HG03103 (cell line): ENCODE measurements around the gene LTB.

Experiments used
- ATAC-seq: cut with Tn5 transposase; IDR thresholded peaks from one replicate; pipeline ENCODE4 v1.9.1; 2021; ENCODE audit warnings: low read depth; ENCODE audit not compliant: unreplicated experiment

The LTB gene, protein sequence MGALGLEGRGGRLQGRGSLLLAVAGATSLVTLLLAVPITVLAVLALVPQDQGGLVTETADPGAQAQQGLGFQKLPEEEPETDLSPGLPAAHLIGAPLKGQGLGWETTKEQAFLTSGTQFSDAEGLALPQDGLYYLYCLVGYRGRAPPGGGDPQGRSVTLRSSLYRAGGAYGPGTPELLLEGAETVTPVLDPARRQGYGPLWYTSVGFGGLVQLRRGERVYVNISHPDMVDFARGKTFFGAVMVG

DNA sequence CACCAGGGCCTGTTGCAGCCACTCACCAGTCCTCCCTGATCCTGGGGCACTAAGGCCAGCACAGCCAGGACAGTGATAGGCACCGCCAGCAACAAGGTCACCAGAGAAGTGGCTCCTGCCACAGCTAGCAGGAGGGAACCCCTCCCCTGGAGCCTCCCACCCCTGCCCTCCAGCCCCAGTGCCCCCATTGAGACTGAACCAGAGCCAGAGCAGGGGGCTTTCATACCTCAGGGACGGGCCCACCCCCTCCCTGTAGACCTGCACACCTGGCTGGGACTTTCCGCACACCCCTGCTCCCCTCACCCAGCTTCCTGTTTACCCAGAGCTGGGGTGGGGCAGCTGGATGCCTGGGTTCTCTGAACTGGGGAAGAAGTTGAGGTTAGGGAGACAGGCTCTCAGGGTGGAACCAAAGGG lies at the start of gene LTB:
TSS of gene LTB (minus strand) at position 195 of the 414 bp plus-strand sequence. CDS start at position 188, 7 bp downstream.
- ATAC-seq: no peak

DNA sequence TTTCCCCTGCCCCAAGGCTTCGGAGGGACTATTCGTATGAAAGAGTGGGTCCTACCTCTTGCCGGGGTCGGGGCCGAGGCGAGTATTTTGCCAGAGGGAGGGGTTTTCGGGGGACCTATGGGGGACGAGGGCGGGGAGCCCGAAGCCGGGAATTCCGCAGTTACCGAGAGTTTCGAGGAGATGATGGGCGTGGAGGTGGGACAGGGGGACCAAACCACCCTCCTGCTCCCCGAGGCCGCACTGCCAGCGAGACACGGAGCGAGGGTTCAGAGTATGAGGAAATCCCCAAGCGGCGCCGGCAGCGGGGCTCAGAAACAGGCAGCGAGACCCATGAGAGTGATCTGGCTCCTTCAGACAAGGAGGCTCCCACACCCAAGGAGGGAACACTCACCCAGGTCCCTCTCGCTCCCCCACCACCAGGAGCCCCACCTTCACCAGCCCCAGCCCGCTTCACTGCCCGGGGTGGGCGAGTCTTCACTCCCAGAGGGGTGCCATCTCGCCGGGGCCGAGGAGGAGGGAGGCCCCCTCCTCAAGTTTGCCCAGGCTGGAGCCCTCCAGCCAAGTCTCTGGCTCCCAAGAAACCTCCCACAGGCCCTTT lies 49.6 kb upstream of the LTB start:
- no peak for ATAC-seq

DNA sequence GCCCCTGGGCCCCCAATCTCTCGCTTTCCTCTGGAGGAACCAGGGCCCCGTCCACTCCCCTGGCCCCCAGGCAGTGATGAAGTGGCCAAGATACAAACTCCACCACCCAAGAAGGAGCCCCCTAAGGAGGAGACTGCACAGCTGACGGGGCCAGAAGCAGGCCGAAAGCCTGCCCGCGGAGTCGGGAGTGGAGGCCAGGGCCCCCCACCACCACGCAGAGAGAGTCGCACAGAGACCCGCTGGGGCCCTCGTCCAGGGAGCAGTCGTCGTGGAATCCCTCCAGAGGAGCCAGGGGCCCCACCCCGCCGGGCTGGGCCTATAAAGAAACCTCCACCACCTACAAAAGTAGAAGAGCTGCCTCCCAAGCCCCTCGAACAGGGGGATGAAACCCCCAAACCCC lies 49.0 kb upstream of the LTB start:
- no peak for ATAC-seq

DNA sequence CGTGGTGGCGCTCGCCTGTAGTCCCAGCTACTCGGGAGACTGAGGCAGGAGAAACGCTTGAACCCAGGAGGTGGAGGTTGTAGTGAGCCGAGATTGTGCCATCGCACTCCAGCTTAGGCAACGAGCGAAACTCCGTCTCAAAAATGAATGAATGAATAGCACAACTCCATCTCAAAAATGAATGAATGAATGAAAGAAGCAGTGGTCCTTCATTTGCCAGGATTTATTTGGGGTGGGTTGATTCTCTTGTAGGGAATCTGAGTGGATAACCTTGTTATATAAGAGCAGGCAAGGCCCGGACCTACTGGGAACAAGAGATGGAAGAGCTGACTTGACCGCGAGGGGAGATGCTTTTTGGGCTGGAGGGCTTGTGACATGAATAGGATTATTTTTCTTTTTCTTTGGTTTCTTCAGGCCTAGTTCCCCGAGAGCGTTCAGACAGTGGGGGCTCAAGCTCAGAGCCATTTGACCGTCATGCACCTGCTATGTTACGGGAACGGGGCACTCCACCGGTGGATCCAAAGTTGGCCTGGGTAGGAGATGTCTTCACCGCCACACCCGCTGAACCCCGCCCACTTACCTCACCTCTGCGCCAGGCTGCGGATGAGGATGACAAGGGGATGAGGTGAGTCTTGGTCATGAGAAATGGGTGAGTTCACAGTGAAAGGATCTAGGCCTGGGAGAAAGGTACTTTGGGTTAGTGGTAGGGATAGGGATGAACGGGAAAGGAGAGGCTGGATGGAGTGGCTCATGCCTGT lies 48.1 kb upstream of the LTB start:
- ATAC-seq: no peak

DNA sequence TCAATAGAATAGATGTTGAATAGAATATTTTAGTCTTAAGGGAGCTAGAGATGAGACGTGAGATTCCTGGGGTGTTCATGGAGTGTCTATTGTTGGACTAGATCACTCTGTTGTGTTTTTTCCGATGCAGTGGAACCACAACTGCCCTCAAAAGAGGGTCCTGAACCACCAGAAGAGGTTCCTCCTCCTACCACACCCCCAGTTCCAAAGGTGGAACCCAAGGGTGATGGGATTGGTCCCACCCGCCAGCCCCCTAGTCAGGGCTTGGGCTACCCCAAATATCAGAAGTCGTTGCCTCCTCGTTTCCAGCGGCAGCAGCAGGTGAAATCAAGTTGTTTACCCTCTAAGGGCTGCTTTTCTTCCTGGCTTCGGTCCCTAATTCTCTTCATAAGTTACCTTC lies 46.8 kb upstream of the LTB start:
- ATAC-seq: no peak

DNA sequence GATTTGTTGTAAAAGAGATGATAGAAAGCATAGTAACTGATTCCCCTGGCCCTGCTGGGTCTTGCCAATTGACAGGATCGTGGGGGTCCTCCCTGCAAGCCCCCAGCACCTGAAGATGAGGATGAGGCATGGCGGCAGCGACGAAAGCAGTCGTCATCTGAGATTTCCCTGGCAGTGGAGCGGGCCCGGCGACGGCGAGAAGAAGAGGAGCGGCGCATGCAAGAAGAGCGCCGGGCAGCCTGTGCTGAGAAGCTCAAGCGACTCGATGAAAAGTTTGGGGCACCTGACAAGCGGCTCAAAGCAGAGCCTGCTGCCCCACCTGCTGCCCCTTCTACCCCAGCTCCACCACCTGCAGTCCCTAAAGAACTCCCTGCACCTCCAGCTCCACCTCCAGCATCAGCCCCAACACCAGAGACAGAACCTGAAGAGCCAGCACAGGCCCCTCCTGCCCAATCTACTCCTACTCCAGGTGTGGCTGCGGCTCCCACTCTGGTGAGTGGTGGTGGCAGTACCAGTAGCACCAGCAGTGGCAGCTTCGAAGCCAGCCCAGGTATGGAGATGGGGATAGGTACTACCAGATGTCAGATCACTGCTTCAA lies 45.6 kb upstream of the LTB start:
- ATAC-seq: no peak

DNA sequence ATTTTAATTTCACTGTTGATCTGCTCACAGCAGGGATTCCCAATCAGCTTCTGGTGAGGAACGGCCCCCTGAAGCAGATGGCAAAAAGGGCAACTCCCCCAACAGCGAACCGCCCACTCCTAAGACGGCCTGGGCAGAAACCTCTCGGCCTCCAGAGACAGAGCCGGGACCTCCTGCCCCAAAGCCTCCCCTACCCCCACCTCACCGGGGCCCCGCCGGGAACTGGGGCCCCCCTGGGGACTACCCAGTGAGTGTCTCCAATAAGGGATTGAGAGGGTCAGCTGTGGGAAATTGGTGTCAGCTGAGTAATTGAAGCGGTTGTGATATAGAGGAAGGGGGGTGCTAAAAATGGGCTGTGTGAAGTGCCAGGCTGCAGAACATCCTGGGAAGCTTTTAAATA lies 44.7 kb upstream of the LTB start:
- ATAC-seq: no peak

DNA sequence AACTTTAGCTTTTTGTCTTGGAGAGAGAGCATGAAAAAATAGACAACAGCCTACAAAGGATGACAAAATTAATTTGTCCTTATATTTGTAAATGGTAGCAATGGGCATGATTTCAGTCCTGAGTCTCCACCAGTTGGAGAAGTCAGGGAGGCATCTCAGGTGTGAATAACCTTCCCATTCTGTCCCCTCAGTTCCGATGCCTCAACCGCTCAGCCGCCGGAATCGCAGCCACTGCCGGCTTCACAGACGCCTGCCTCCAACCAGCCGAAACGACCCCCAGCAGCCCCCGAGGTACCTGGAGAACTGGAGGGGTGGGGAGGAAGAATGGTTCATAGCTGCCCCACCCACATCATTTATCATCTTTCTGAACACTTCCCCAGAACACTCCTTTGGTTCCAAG lies 41.8 kb upstream of the LTB start:
- no peak for ATAC-seq

DNA sequence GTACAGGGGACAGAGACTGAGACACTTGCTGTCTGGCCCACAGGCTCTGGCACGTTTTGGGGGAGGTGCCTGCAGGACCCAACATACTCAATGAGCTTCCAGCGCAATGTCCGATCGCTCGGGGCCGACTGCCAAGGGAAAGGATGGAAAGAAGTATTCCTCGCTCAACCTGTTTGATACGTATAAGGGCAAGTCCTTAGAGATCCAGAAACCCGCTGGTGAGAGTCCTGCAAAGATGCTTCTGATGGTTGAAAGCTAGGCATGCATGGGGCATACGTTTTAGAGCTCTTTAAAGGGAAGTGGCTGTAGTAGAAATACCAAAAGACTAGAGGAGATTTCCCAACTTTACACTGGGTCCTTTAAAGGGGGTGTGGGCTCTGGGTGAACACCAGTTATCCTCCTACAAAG lies 40.5 kb upstream of the LTB start:
- ATAC-seq: no peak

DNA sequence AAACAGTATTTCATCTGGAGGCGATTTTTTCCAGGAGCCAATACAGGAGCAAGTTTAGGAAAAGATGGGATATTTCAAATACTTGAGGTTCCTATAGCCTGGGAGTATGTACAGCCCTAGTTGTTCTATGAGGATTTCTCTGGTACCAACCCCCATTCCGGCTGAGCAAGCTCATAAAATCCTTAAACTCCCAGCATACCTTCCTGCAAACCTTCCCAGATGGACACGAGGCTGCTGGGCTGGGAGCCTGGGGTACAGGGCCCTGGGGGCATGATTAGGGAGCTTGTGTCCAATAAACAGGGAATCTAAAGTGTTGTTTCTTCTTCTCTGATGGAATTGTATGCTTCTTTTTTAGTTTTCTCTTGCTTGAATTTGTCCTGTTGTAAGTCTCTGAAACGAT lies 39.8 kb upstream of the LTB start:
- no peak for ATAC-seq

DNA sequence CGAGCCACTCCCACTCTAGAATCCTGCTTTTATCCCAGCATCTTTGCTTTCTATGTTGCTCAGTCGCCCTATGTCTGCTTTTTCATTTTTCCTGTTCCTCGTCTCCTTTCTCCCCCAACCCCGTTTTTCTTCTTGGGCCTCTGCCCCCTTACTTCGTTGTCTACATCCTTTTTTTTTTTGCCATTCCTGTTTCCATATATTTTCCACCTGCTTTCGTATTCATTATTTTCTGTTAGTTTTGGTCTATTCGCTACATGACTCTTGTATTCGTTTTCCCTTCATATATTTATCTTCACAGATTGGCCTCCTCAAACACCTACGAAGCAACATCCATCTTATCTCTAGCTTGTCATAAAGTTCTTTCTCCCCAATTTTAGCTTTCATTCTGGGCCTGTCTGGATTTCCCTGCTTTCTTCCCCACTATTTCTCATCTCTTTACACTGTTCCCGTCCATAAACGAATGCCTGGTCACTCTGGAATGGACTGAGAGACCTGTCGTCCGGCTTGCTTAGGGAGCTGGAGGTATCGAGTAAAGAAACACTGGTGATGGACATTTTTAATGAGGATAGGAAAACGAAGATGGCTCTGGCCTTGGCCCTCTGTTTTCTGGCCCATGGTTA lies 39.2 kb upstream of the LTB start:
- ATAC-seq: no peak

DNA sequence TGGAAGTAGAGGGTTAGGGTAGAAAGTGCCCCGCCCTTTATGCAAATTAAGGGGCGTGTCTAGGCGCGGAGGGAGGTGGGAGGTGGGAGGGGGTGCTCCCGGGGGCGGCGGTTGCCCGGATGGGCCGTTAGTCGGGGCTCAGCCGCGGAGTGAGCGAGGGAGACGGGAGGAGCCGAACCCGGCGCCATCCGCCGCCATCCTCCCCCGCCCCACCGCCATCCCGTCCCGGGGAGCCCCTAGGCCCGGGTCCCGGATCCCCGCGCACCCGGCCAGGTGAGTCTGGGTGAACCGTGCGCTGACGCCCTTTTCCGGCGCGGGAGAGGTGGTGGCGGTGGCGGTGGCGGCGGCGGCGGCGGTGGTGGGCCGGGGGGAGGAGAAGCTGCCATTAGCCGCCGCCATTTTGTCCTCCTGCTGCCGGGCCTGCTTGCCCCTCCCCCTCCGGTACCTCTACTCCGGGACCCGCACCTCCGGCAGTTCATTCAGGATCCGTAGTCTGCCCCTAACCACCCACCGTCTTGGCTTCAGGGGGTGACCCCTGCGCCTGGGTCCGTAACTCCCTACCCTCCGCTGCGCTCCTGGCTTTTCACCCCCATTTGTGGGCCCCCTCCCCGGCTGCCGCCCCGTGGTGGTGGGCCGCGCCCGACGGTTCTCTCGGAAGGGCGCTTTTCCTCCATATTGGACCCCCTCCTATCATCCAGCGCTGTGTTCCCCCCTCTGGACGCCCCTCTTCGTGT lies 38.5 kb upstream of the LTB start, which contains the start of gene PRRC2A:
TSS of gene PRRC2A (plus strand) at position 130 of the 734 bp plus-strand sequence. CDS start 2,075 bp downstream, outside the sequence.
- peak; percentile 38 for ATAC-seq

DNA sequence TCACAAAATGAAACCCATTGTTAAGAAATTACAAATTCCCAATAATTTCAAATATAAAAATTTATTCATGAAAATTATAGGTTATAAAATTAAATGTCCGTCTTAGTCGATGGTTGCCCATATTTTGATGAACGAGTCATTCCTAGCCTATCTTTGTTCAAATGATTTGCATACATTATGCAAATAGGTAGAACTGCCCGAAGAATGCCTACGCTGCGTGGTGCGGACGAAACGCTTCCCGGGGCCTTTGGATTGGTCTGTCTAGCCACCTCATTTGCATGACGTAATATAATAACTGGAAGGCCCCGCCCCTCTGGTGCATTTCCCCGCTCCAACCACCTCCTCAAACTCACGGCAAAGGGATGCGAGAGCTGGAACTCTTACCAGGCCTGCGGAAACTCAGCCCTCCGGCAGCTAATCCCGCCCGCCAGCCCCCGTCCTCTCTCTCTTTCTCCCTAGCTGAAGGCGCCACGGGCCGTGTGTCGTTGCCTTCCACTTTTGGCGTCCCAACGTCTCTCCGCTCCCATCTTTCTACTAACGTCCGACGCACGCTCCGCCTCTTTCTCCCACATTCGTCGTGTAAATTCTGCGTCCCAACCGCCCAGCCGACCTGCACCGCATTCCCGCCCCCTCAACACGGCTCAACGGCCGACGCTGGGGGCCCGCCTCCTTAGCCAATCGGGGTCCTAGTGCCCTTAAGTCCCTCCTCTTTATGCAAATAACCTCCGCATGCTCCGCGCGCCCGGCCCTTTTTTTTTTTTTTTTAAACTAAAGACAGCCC lies 37.8 kb upstream of the LTB start:
- ATAC-seq: peak; percentile 66

DNA sequence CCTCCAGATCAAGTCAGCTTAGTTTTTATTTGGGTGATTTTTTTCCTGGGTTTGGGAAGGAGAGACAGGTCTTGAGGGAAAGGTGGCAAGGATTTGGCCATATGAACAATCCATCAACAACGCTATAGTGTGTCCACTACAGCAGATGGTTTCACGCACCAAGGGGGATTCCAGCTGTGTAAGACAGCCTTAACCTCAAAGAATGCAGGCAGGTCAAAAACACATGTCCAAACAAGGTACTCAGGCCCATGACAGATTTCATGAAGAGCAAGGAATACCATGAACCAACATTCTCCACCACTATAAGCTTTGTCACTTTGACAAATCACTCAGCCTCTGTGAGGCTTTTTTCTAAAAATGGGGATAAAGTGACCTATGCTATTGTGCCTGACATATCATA lies 34.8 kb upstream of the LTB start:
- ATAC-seq: no peak

DNA sequence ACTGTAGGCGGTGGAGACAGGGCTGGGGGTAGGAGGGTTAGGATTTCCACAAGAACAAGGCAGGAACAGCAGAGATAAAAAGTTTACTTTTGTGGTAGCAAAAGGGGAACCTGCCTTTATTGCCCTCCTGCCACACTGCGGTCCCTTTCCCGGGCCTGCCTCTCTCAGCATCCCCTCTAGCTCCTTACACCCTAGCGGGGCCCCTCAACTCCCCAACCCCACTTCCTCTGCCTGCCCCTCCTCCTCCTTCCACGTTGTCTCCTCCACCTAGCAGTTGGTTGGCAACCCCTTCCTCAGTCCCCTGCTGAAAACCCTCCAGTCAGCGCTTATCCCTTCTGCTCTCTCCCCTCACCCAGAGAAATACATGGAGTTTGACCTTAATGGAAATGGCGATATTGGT lies 33.5 kb upstream of the LTB start:
- no peak for ATAC-seq

DNA sequence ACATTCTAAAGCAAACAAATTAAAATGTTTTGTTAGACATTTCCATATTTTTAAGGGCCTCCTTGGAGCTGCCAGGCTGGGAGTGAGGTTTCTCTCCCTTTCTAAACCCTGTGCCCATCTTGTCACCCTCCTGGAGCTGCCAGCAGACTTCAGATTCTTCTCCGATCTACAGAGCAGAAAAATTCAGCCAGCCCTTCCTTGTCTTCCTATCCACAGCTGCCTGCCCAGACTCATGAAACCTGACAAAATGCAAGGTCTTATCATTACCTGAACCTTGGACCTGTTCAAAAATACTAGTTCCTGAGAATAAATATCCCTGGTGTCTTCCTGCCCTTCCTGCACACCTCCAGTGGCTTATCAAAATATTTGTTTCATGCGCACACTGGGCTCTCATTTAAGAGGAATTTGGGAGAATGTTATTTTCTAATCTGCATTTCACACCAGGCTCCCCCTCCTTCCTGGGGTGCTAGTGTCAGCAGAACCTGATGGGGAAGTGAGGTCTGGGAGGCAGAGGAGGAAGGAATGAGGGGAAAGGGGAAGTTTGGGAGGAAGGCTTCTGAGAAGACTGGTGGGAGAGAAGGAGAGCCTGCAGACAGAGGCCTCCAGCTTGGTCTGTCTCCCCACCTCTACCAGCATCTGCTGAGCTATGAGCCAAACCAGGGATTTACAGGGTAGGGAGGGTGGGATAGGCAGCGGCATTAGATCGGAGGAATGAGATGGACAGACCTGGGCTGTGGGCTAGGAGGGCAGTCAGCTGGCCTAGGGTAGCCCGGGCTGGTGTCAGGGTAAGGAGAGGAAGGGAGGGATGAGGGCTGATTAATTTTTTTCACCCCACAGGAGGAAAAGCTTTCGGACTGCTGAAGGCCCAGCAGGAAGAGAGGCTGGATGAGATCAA lies 32.7 kb upstream of the LTB start, which contains the start of gene AIF1:
TSS of gene AIF1 (plus strand) at position 551 of the 895 bp plus-strand sequence. CDS start at position 647, 96 bp downstream.
- no peak for ATAC-seq

DNA sequence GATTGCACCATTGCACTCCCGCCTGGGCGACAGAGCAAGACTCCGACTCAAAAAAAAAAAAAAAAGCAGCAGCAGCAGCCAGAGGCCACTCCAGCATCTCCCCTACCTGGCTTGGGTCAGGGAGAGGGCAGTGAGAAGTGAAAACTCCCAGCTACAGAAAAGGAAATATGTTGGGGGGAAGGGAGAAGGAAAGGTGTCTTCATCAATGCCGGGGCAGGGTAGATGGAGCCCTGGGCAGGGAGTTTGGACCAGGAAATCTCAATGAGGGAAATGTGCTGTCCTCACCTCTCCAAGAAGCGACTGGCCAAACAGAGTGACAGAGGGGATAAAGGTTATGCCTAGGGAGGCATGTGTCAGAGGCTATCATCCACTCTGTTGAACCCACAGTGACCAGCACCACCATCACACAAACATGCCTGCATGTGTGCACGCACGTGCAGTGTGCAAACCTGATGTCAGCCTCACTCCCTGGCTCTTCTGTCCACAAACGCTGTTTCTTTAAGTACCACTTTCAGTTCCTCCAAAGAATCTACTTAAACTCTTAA lies 31.9 kb upstream of the LTB start:
- ATAC-seq: no peak

DNA sequence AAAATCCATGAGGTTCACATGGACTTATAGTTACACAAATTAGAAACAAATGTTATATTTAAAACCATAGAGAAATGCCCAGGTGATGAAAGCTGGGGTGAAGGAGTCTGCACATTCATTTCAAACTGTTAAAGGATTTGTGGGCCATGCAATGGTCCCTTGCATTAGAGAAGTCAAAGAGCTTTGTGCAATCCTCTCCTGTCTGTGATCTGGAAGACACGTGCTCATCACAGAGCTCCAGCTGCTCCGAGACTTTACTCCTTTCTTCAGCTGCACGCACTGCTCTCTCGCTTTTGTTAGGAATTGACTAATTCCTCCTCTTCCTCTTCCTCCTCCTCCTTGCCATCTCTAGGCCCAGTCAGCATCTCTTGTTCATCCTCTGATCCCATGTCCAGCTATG lies 28.7 kb upstream of the LTB start:
- ATAC-seq: no peak
